Measurements from ENCODE around the gene SLC25A11. TPM values are rescaled to one million over a fixed set of nuclear protein-coding genes. Genes with fewer than 3 reads are reported as not detected.

The SLC25A11 gene, protein sequence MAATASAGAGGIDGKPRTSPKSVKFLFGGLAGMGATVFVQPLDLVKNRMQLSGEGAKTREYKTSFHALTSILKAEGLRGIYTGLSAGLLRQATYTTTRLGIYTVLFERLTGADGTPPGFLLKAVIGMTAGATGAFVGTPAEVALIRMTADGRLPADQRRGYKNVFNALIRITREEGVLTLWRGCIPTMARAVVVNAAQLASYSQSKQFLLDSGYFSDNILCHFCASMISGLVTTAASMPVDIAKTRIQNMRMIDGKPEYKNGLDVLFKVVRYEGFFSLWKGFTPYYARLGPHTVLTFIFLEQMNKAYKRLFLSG
- polyA plus RNA-seq (2014; cell fraction: cytosol; rRNA removed), result 118 and 132 TPM in 2 replicates
- polyA plus RNA-seq (2014; cell fraction: nucleus; rRNA removed), result 65.5 and 71.8 TPM in 2 replicates

DNA sequence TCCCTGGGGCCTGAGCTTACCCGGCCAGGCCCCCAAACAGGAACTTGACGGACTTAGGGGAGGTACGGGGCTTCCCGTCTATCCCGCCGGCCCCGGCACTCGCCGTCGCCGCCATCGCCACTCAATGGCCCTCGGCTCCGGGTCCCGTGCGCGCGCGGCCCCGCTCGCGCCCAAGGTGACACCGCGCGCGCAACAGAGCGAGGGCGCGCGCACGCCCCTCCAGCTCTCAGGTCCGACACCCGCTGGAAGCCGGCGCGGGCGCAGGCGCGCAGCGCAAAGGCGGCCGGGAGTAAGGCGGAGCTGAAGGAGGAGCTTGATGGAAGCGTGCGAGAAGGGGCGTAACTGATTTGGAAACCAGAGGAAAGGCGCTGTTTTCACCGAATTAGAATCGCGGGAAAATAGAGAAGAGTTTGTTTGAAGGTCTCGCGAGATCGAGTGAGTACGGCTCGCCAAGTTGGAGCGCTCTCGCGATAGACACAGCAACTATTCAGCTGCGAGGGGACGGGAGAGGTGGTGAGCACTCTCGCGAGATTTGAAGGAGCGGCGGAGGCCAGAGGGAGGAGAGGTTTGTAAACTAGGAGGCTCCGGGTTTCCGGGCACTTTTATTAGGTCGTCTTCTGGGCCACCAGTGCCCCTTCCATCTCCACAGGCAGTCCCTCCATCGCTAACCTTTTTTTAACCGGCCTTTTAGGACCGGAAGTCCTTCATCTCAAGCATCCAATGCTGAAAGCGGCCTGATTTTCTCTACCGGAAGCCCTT, at the start of gene SLC25A11, which contains the start of gene RNF167:
SLC25A11 (minus strand) TSS at position 251 of the 759 bp plus-strand sequence; CDS start at position 115, 136 bp downstream.
RNF167 (plus strand) TSS at position 473 of the 759 bp plus-strand sequence. CDS start 642 bp downstream, outside the sequence.
- peak; percentile 100 for DNase-seq (ENCODE audit: low spot score)

DNA sequence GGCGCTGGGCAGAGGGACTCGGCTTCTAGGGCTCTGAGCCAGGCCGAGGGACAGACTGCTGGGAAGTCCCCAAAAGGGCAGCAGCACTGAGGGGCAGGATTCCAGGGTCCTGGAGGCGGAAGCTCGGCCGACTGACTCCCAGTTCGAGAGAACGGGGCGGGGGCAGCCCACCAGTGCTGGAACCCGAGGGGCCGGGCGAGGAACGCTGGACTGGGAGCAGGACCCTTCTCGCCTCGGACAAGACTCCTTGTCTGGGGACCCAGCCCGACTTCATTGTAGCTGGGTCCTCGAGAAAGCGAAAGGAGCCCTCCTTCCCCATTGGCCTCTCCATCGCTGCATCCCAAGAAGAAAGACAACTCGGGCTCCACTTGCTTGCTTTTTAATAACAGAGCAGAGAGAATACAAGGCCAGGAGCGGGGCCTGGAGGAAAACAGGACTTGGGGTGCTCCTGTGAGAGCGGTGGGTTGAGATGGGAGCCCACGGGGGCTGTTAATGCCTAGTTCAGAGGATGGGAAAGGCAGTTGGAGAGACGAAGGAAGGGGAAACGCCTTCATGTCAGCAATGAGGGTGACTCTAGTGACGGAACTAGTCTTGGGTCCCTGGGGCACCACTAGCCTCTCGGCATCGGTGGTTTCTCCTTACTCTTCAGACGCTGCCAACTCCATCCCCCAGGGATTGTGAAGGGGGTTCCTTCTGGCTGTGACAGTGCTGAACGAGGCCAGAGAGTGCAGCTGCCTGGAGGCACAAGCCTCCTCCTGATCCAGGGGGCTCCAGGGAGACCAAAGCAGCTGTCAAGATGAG, 48.1 kb upstream of the SLC25A11 start:
- no peak for DNase-seq (ENCODE audit: low spot score)

DNA sequence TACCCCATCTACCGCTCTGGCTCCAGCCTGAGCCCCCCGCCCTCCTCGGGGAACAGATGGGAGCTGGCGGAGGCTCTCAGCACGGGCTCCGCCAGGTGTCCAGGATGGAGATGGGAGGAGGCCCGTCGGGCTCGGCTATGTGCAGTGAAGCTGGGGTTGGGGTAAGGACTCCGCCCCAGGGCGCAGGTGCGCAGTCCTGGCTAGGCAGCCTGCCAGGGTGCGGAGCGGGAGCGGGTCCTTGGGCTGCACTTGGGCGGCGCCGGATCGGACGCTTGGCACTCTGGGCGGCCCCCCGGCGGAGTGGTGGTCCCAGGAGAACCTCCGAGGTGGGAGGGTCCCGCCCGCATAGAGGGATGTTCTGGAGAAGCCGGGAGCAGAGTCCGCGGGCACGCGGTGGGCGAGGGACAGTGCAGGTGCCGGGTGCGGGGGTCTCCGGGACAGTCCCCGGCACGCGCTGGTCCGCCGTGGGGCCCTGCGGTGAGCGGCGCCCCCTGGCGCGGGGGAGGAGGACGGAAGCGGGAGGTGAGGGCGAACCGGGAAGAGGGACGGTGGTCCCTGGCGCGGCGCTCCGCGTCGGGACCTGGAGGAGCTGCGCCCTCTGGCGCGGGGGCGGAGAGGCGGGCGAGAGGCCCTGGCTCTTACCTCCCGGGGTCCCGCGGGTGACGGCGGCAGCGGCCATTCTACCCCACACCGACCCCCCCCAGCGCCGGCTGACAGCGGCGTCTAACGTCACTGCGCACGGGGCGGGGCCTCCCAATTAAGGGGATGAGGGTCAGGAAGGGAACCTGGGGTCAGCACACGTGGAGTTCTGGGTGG, 47.3 kb upstream of the SLC25A11 start, which contains the start of gene CAMTA2:
CAMTA2 (minus strand) TSS at position 725 of the 816 bp plus-strand sequence. CDS start 1,453 bp downstream, outside the sequence.
- DNase-seq (ENCODE audit: low spot score), result peak; percentile 92

DNA sequence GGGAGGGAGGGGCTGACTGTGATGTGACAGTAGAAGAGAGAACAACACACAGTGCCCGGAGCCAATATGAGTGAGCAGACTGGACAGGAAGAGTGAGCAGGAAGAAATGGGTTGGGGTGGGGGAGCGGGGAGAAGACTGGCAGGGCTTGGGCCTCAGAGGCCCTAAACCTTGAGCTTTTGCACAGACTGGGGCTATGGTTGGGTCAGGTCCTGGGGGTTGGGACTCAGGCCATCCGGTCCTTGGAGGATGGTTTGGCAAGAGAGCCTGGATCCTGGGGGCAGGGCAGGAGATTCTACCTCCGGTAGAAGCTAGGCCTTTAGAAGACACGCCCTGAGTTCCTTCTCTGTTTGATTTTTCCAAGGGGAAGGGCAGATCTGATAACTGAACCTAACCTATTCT, 46.6 kb upstream of the SLC25A11 start:
- DNase-seq (ENCODE audit: low spot score), result no peak

DNA sequence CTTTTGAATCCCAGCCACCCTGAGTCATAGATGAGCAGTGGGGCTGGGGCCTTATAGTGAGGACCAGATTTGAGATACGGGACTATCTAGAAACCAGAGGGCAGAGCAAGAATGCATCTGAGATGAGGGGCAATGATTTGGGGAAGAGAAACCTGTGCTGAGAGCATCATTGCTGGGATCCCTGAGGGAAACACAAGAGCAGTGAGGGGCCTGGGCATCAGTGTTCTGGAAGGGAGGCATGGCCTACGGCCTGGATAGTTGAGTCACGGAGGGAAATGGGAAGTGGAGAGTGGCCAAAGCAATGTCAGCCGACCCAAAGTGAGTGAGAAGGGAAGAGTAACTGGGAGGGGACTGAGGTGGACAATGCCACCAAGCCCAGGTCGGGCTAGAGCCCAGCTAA, 42.5 kb upstream of the SLC25A11 start:
- no peak for DNase-seq (ENCODE audit: low spot score)

DNA sequence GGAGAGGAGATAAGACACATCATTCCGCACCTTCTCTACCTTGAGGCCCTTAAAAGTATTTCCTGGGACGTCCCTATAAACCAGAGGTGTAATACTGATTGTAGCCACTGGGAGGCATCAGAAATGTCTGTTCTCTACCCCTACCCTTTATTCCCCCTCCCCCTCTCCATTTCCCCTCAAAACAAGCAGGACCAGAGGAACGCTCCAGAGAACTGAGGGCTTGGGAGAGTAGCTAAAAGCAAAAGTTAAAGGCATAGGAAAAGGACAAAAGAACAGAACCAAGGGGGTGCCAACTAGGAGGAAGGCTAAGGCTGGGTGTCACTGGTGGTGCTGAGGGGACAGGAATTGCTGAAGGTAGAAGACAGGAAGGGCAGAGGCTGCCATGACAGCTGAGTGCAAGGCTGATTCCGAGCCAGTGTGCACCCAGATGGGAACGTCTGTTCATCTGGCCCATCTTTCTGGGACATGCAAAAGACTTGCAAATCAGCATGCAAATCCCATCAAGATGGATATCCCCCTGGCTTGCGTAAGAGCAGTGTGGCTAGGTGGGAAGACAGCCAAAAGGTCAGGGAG, 40.9 kb upstream of the SLC25A11 start:
- peak; percentile 75 for DNase-seq (ENCODE audit: low spot score)

DNA sequence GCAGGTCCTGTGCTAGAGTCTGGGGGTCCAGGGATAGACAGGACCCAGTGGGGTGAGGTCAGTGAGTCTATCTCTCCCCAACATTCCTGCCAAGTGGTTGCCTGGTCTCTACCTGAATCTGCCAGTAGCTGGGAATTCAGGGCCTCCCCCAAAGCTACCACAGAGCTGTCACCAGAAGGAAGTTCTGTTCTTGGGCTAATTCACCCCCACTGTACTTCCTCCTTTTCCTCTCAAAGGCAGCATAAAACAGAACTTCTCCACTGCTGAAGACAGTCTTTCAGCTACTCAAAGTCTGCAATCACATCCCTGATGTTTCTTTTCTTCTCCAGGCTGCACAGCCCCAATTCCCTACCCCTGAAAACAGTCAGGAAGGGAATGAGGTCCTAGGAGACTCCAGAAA, 38.9 kb upstream of the SLC25A11 start:
- no peak for DNase-seq (ENCODE audit: low spot score)

DNA sequence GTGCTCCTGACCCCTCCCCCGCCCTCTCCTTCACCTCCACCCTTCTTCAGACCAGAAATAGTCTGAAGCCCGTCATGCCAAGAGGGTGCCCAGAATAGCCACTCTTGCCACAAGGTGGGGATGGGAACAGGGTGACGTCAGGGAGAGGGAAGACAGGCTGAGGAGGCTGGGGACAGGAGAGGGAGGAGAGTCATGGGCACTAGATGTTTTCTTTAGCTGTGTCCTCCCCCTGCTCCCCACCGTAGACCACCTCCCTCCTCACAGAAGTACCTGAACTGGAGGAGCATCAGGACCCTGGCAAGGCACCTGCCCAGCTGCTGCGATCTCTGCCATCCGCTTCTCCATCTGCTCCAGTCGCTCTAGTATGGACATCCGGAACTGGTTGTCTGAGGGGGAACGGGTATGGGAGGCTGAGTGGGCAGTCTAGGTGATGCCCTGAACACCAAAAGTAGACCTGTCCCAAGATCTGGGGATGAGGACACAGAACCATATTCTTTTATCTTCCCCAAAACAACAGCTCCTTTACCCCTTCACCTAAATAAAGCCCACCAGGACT, 34.3 kb upstream of the SLC25A11 start:
- no peak for DNase-seq (ENCODE audit: low spot score)

DNA sequence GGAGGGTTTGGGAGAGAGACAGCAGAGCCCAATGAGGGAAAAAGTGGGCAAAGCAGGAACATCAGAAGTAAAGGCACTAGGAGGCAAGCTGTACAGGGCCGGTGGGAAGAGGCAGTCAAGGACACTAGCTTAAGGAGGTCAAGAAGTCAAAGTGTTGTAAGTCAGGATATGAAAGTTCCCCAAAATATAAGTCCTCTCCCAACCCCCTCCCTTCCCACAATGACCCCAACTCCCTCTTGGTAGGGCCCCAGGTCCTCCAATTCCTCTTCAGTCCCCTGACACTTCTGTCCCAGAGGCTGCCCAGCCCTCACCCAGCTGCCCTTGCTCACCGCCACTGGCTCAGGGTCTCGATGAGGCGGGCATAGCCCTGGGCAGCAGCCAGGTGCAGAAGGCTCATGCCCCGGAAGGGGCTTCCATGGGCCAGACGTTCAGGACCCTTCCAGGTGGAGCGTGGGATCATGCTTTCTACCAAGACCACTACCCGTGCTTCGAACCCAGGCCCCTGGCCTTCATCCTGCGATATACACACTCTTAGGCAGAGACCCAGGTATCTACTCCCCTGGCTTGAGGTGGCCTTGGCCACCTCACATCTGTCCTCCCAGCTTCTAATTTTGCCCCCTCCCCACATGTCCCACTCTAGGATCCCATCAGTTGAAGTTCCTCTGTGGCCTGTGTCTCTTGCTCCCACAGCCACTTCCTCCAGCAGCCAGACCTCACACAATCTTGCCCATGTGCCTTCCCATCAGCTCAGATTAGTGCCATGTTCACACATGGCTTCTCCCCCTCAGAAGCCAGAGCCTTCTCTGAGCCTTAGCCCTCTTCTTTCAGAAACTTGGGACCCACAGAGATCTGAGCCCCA, 33.6 kb upstream of the SLC25A11 start:
- no peak for DNase-seq (ENCODE audit: low spot score)

DNA sequence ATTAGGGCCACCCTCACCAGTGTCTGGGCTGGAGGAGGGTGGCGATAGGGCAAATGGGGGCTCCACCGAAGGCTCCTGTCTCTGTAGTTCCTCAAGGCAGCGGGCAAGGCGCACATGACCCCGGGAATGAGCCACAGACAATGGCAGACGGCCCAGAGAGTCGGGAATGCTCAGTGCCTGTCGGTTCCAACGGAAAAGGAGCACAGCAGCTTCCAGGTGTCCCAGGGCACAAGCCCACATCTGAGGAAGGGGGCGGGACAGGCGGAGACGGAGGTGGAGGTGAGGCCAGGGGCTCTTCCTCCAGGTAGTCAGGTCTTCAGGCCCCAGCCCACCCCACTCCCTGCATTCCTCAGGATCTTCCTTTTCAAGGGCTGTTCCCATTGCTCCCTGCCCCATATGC, 32.9 kb upstream of the SLC25A11 start:
- DNase-seq (ENCODE audit: low spot score), result no peak

DNA sequence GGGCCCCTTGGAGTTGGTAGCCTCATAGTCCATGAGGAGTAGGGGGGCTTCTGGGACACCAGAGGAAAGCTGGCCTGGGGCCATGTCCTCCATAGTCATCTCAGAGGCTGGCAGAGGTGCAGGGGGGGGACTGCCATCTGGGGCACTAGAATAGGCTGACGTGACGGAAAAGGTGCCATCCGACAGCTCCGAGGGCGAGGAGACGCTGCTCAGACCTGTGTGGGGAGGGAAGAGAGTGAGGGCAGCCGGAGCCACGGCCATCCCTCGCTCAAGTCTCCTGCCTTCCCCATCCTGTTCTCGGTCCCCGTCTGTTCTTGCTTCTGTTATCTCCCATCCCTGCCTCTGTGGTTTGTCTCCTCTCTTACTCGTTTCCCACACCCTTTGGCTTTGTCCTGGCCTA, 32.5 kb upstream of the SLC25A11 start:
- DNase-seq (ENCODE audit: low spot score), result no peak

DNA sequence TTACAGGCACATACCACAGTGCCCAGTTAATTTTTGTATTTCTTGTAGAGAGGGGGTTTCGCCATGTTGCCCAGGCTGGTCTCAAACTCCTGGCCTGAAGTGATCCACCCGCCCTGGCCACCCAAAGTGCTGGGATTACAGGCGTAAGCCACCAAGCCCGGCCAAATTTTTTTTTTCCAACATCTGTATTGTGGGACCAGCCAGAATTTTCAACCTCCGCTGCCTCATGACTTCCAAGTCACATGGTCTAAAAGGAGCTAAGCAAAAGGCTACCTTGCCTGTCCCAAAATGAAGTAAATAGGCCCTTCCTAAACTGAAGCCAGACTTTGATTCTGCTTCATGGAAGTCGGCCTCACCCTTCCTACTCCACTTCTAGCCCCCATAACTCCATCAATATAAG, 32.0 kb upstream of the SLC25A11 start:
- DNase-seq (ENCODE audit: low spot score), result no peak

DNA sequence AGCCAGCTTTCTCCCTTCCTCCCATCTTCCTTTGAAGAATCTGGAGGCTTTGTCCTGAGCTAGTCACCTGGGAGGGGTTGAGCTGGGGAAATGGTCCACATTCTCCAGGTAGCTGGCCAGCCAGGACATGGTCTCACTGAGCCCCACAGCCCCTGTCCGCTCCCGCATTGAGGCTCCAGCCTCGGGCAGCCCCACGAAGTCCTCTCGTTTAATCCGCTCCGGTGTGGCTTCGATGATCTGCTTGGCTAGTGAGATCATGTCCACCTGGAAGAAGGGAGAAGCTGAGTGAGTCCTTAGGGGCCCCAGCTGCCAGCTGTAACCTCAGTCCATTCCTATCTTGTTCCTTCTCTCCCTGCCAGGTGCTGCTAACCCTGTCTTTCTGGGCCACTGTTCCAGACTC, 30.4 kb upstream of the SLC25A11 start:
- DNase-seq (ENCODE audit: low spot score), result no peak

DNA sequence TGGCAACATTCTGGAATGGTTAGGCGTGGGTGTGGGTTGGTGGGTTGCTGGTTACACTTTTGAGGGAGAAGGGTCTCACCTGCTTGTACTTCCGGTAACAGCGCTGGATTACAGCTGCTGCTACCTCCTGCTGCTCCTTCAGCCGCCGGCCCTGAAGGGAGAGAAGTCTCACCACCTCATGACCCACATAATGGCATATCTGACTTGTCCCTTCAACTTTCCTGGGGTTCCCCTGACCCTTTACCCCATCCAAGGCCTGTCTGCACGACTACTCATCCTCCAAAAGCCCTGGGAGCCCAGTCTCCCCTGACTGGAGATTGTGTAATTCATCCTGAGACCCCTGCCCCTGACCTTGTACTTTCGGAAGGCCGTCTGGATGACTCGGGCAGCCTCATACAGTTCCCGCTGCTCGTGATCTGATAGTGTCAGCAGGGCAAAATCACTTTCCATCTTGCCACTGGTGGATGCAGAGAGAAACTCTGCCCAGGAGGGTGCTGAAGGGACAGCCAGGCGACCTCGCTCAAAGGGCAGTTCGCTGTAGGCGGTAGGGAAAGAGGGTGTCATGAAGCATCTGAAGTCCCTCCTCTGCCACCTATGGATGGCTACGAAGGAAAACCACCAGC, 29.8 kb upstream of the SLC25A11 start:
- DNase-seq (ENCODE audit: low spot score), result no peak

DNA sequence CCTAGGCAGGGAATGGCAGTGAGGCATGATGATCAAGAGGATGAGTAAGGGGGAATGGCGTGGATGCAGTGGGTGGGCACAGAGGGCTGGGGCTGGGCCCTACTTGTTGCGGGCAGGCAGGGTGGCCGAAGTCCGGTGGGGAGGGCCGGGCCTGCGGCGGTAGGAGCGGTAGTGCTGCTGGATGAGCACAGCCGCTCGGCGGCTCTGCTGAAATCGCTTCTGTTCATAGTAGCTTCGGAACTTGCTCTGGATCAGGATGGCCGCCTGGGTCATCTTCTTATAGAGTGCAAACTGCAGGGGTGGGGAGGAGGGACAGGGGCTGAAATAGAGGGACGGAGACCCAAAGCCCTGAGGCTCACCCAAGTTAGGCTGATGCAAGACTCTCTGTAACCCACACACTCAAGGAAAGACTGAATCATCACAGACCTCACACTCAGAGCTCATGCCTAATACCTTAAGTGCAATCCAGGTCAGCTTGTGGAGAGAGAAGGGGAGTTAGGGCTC, 29.3 kb upstream of the SLC25A11 start:
- no peak for DNase-seq (ENCODE audit: low spot score)

DNA sequence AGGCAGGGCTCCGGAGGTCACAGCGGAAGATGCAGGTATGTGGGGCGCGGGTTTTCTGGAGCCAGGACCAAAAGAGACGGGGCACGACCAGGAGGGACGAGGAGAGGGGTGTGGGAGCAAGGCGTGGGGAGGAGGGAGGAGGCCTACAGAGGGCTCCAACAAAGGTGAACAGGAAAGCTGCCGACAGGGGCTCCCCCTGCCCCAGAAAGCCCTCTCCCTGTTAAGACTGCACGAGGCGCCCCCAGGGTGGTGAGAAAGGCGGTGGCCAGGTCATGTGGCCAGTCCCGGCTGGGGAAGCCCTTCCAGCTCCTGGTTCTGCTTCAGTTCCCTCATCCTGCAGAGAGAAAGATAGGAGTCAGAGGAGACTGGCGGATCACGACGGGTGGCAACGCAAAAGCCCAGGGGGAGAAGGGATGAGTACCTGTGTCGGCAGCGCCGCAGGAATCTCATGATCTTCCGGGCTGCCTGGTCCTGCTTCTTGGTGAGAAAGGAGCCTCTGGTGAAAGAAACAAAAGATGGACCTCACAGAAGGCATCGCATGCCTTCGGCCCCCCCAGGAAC, 28.7 kb upstream of the SLC25A11 start:
- DNase-seq (ENCODE audit: low spot score), result no peak

DNA sequence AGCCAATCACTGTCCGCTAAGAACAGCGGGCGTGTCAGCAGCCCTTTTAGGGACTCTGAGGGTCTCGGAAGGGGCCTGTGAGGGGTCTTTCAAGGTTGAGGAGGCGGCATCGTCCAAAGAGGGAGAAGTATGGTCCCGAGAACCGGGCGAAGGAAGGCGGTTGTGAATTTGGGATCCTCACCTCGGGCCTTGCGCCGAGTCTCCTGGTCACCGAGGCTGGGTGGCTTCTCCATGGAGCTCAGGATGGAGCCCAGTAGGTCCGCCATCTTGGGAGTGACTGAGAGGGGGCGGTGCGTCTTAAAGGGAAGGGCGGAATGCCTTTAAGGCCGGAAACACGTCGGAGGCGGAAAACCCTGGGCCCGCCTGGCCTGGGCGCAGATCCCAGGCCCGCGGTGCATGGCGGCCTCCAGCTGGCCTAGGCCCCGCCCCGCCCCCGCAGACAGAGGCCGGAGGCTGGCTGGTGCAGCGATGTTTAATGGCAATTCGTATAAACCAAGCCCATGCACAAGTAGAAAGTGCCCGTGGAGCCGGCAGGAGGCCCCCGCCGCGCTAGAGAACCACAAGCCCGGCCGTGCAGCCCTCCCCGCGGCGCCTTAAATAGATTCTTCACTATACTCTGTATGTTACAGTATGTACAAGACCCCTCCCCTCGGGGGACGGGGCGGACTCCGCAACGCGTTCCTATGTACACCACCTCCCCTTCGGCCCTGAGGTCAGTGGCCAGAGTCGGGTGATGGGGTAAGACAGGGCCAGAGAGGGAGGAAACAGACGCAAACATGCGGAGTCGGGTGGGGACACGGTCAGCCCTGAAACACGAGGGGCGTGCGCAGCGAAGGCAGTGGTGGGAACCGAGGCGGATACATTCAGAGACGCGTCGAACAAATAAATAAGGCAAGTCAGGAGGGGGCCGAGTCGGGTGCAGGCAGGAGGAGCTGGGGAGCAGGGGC, 28.0 kb upstream of the SLC25A11 start, which contains the start of gene SPAG7:
SPAG7 (minus strand) TSS at position 279 of the 947 bp plus-strand sequence; CDS start at position 266, 13 bp downstream.
- peak; percentile 98 for DNase-seq (ENCODE audit: low spot score)
